OCI-LY1 (cell line): ENCODE results near the gene PUS10.

Source experiments
- H2AFZ ChIP-seq: fragments of 200-600 bp; sonication (generic), shearing (Covaris generic); 2 replicates; pipeline ENCODE4 v1.6.0; 2014; ENCODE audit warnings: antibody characterized with exemption, mild to moderate bottlenecking, low read length
- H3F3A ChIP-seq: fragments of 200-600 bp; sonication (generic), shearing (Covaris generic); 2 replicates; pipeline ENCODE4 v1.6.0; 2014; ENCODE audit warnings: mild to moderate bottlenecking, antibody characterized with exemption, low read length, moderate library complexity; ENCODE audit not compliant: insufficient read depth
- H3K27ac ChIP-seq: fragments of 200-600 bp; sonication (generic); 2 replicates; pipeline ENCODE4 v1.5.1; 2014; ENCODE audit warnings: low read length, mixed run types, mild to moderate bottlenecking, low read depth; ENCODE audit not compliant: poor library complexity, severe bottlenecking
- H3K27me3 ChIP-seq: fragments of 200-600 bp; sonication (generic); 2 replicates; pipeline ENCODE4 v1.6.0; 2014; ENCODE audit warnings: antibody characterized with exemption, mild to moderate bottlenecking, low read length, moderate library complexity; ENCODE audit not compliant: insufficient read depth
- H3K36me3 ChIP-seq: fragments of 200-600 bp; sonication (generic); 2 replicates; pipeline ENCODE4 v1.6.1; 2014; ENCODE audit warnings: mild to moderate bottlenecking, antibody characterized with exemption, low read length, moderate library complexity, mixed read lengths; ENCODE audit not compliant: insufficient read depth
- H3K4me1 ChIP-seq: fragments of 200-600 bp; sonication (generic); 2 replicates; pipeline ENCODE4 v1.5.1; 2014; ENCODE audit warnings: mild to moderate bottlenecking, low read length, moderate library complexity; ENCODE audit not compliant: insufficient read depth, severe bottlenecking
- H3K4me2 ChIP-seq: fragments of 200-600 bp; sonication (generic), shearing (Covaris generic); 2 replicates; pipeline ENCODE4 v1.6.1; 2014; ENCODE audit warnings: low read length
- H3K4me3 ChIP-seq: fragments of 200-600 bp; sonication (generic); 2 replicates; pipeline ENCODE4 v1.5.1; 2014; ENCODE audit warnings: low read length, low read depth, mild to moderate bottlenecking, mixed read lengths; ENCODE audit not compliant: poor library complexity, severe bottlenecking
- H3K79me2 ChIP-seq: fragments of 200-600 bp; shearing (Covaris generic); 2 replicates; pipeline ENCODE4 v1.6.1; 2016; ENCODE audit warnings: mixed run types, low read length, mixed read lengths; ENCODE audit not compliant: insufficient read depth
- H3K9ac ChIP-seq: fragments of 200-600 bp; sonication (generic), shearing (Covaris generic); 2 replicates; pipeline ENCODE4 v1.6.1; 2014; ENCODE audit warnings: mild to moderate bottlenecking, low read length, mixed read lengths
- H3K9me2 ChIP-seq: fragments of 200-600 bp; sonication (generic), shearing (Covaris generic); 2 replicates; pipeline ENCODE4 v1.6.1; 2014; ENCODE audit warnings: low read depth, mild to moderate bottlenecking, low read length, mixed read lengths
- H3K9me3 ChIP-seq: fragments of 200-600 bp; shearing (Covaris generic); 2 replicates; pipeline ENCODE4 v1.6.1; 2014; ENCODE audit warnings: low read length, mixed read lengths
- H4K20me1 ChIP-seq: fragments of 200-600 bp; sonication (generic), shearing (Covaris generic); 2 replicates; pipeline ENCODE4 v1.6.0; 2016; ENCODE audit warnings: mild to moderate bottlenecking, low read length; ENCODE audit not compliant: insufficient read depth
- EZH2 ChIP-seq: fragments of 200-600 bp; sonication (generic), shearing (Covaris generic); IDR thresholded peaks from 2 replicates; pipeline ENCODE4 v1.8.0; 2017; ENCODE audit warnings: borderline replicate concordance, mixed run types, mild to moderate bottlenecking, antibody characterized with exemption, low read length, moderate library complexity, mixed read lengths
- TF ChIP-seq, protein P1 (sequence below): fragments of 200-600 bp; sonication (generic), shearing (Covaris generic); IDR thresholded peaks from 2 replicates; pipeline ENCODE4 v1.5.1; 2017; ENCODE audit warnings: mild to moderate bottlenecking, antibody characterized with exemption, low read length, moderate library complexity, mixed read lengths

The PUS10 gene

DNA sequence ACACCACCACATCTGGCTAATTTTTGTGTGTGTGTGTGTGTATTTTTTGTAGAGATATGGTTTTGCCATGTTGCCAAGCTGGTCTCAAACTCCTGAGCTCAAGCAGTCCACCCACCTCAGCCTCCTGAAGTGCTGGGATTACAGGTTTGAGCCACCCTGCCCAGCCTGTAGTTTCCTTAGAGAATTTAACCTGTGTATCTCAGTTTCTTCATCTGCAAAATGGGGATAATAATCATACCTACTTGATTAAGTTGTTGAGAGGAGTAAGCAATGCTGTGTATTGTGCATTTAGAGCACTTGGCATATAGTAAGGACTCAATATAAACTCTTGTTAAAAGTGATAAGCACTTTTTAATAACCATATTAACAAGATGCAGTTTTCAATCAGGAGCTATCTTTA, 41.3 kb upstream of the PUS10 start:
- no peak overlapping the region for H3K27ac ChIP-seq
- H4K20me1 ChIP-seq = no peaks in the 10 kb centered on the region
- H3K79me2 ChIP-seq = no peaks in the 10 kb centered on the region
- no peaks in the 10 kb centered on the region for H3F3A ChIP-seq
- no peaks in the 10 kb centered on the region for H3K27me3 ChIP-seq
- no peaks in the 10 kb centered on the region for H3K4me1 ChIP-seq
- peaks cover 4% of the 10 kb centered on the region; the same call in 1 of the 2 replicates for H3K36me3 ChIP-seq
- H3K9me2 ChIP-seq = no peaks in the 10 kb centered on the region
- no peak overlapping the region for H3K4me3 ChIP-seq
- H3K9me3 ChIP-seq = no peaks in the 10 kb centered on the region
- no peak overlapping the region for H3K4me2 ChIP-seq
- H3K9ac ChIP-seq = no peak overlapping the region
- TF ChIP-seq, protein P1, sequence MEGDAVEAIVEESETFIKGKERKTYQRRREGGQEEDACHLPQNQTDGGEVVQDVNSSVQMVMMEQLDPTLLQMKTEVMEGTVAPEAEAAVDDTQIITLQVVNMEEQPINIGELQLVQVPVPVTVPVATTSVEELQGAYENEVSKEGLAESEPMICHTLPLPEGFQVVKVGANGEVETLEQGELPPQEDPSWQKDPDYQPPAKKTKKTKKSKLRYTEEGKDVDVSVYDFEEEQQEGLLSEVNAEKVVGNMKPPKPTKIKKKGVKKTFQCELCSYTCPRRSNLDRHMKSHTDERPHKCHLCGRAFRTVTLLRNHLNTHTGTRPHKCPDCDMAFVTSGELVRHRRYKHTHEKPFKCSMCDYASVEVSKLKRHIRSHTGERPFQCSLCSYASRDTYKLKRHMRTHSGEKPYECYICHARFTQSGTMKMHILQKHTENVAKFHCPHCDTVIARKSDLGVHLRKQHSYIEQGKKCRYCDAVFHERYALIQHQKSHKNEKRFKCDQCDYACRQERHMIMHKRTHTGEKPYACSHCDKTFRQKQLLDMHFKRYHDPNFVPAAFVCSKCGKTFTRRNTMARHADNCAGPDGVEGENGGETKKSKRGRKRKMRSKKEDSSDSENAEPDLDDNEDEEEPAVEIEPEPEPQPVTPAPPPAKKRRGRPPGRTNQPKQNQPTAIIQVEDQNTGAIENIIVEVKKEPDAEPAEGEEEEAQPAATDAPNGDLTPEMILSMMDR = no peak
- TF ChIP-seq EZH2 = no peak
- H2AFZ ChIP-seq = no peak overlapping the region

DNA sequence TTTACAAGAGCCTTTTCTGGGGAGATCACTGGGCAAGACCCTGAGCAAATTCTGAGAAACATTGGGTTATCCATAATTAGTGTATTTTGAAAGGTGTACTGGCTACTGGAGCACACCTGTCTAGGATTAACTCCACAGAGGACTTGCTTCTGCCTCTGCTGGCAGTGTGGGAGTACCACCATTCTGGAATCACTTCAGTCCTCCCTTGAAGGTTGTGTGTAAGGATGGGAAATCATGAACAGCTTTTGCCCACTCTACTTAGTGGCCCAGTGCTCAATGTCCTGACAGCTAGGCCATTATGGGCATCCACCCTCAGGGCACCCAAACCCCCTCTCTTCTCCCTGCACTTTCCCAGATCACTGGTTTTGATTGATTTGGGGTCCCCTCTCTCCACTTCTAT, 39.5 kb upstream of the PUS10 start:
- no peaks in the 10 kb centered on the region for H3F3A ChIP-seq
- no peak overlapping the region for H2AFZ ChIP-seq
- no peaks in the 10 kb centered on the region for H3K9me3 ChIP-seq
- H3K27ac ChIP-seq = no peak overlapping the region
- H3K4me3 ChIP-seq = no peak overlapping the region
- no peaks in the 10 kb centered on the region for H3K27me3 ChIP-seq
- H3K79me2 ChIP-seq = no peaks in the 10 kb centered on the region
- TF ChIP-seq, protein P1 = no peak
- TF ChIP-seq EZH2 = no peak
- no peak overlapping the region for H3K9ac ChIP-seq
- H3K36me3 ChIP-seq = peaks cover 8% of the 10 kb centered on the region
- no peaks in the 10 kb centered on the region for H3K4me1 ChIP-seq
- no peaks in the 10 kb centered on the region for H3K9me2 ChIP-seq
- H3K4me2 ChIP-seq = no peak overlapping the region
- H4K20me1 ChIP-seq = no peaks in the 10 kb centered on the region

DNA sequence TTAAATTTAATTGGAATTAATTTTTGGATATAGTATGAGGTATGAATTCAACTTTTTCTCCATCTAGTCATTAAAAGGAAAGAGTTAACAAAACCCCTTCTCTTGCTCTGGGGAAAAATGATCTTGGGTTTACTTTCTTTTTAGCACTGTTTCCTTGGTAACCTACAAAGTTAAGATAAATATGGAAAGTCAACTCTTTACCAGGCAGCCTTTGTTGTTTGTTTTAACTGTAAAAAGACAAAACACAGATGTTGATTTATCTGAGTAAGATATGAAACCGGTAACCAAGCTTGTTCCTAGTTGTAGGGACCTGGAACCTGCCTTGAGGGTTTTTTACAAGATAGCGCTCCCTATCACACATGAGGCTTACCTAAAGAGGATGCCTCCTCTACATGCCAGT, 37.5 kb upstream of the PUS10 start:
- Histone ChIP-seq H3K36me3 (peaks cover 17% of the 10 kb centered on the region), H3K9ac (no peak overlapping the region), H3K9me3 (no peaks in the 10 kb centered on the region), H3K27ac (no peak overlapping the region), H3K4me3 (no peak overlapping the region), H3K9me2 (no peaks in the 10 kb centered on the region), H3K4me1 (no peaks in the 10 kb centered on the region), H3K79me2 (no peaks in the 10 kb centered on the region), H2AFZ (no peak overlapping the region), H4K20me1 (no peaks in the 10 kb centered on the region), H3F3A (no peaks in the 10 kb centered on the region), H3K27me3 (no peaks in the 10 kb centered on the region), H3K4me2 (no peak overlapping the region)
- TF ChIP-seq, protein P1 = no peak
- TF ChIP-seq EZH2 = no peak
